ENCODE measurements around the gene GAB4.
A peak's percentile ranks its signal among the peaks of the same experiment; 100 is the strongest.
"Not testable (repeated sequence)": the region's sequence is repeated elsewhere in the genome, so short reads cannot be mapped to it uniquely, and the experiment has no call there.

Gene GAB4

DNA sequence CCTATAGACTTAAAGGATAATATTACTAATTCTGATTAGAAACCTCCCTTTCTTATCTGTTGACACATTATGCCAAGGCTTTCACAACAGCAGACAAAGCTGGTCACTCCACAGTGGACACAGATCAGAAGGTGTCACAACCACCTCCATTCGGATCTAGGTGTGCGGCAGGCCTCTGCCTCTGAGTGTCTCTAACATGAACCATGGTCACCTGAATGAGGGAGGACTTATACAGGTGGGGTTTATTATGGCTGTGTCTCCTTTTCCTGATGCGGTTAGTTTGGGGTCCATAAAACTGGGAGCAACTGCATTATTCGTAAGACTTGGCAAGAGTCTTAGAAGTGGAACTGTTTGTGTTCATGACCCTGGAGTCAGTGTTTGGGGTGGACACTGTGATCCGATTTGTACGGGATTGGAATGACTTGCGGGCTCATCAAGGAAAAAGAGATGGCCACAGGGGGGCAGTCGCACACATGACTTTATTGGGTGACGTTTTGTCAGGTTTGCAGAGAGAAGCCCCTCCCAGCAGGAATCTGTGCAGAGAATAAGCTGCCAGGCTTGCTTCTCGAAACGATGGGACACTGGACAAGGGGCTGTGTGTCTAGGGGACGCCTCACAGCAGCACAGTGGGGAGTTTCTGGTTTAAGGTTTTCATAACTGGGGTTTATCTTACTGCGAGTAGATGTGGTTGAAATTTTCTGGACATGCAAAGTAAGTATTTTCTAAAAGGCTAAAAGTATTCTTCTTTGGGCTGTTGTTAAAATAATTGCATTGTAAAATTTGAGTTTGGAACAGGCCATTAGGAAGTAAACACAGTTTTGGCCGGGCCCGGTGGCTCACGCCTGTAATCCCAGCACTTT is 90.6 kb downstream of the GAB4 start:
- H3K27ac Mint-ChIP-seq, result no peak overlapping the region
- peak; percentile 60 for ATAC-seq
- peaks cover 25% of the 10 kb centered on the region for H3K27me3 Mint-ChIP-seq
- no peak overlapping the region for H3K4me3 Mint-ChIP-seq
- peaks cover 32% of the 10 kb centered on the region for H3K4me1 Mint-ChIP-seq
- H3K36me3 Mint-ChIP-seq, result no peaks in the 10 kb centered on the region
- peaks cover 4% of the 10 kb centered on the region for H3K9me3 Mint-ChIP-seq

DNA sequence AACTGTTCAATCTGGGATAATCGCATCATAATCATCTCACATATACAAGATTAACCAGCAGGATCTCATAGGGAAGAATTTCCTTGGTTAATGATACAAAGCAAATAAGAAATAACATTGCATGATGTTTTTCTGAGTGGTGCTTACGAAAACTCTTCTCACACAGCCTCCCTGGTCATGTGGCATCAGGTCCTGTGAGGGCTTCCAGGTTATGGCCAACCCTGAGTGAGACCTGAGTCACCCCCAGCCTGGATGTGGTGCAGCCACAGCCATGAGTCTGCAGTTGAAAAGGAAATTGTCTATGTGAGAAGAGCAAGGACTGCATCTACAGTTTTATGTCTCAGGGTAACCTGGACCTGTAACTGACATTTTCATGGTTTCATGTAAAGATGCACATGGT is 92.3 kb downstream of the GAB4 start:
- Mint-ChIP-seq H3K27me3 (peaks cover 25% of the 10 kb centered on the region), H3K9me3 (no peaks in the 10 kb centered on the region), H3K27ac (no peak overlapping the region), H3K4me1 (peaks cover 25% of the 10 kb centered on the region), H3K4me3 (no peak overlapping the region), H3K36me3 (no peaks in the 10 kb centered on the region)
- no peak for ATAC-seq

DNA sequence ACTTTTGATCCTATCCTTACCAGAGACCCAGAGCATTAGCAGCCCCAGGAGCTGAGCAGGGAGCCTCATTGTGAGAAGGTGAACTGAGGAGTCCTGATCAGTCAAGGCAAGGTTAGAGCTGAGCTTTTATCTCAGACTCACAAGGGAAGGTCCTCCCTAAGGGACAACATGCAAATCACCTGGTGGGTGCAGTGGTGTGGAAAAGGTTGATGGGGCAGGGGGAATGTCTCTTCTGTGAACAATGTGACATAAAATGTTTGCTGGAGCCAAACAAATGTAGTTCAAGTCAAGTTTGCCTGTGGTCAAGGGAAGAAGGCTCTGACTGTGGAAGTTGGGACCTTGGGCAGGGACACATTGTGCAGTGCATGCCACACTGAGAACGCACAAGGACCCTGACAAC is 93.1 kb downstream of the GAB4 start:
- Mint-ChIP-seq H3K27me3 (peaks cover 27% of the 10 kb centered on the region), H3K4me1 (peaks cover 25% of the 10 kb centered on the region)
- ATAC-seq, H3K4me3 Mint-ChIP-seq, H3K27ac Mint-ChIP-seq, H3K36me3 Mint-ChIP-seq, H3K9me3 Mint-ChIP-seq: not testable (repeated sequence)

DNA sequence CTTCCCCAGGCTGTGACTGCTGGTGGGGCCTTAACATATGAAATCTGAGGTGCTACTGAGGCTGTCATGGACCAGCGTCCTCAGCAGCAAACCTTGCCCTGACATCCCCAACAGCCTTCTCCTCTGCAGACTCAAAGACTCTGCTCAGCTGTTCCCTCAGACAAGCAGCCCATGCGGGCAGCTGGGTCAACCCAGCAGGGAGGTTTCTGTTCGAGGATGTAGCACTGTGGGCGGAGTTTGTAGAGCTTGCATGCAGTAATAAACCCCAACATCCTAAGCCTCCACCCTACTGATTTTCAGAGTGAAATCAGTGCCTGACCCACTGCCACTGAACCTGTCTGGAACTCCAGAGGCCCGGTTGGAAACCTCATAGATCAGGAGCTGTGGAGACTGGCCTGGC is 94.0 kb downstream of the GAB4 start:
- no peak overlapping the region for H3K27ac Mint-ChIP-seq
- no peak overlapping the region for H3K4me3 Mint-ChIP-seq
- no peaks in the 10 kb centered on the region for H3K36me3 Mint-ChIP-seq
- peaks cover 25% of the 10 kb centered on the region for H3K4me1 Mint-ChIP-seq
- ATAC-seq, result no peak
- no peaks in the 10 kb centered on the region for H3K9me3 Mint-ChIP-seq
- peaks cover 36% of the 10 kb centered on the region for H3K27me3 Mint-ChIP-seq

DNA sequence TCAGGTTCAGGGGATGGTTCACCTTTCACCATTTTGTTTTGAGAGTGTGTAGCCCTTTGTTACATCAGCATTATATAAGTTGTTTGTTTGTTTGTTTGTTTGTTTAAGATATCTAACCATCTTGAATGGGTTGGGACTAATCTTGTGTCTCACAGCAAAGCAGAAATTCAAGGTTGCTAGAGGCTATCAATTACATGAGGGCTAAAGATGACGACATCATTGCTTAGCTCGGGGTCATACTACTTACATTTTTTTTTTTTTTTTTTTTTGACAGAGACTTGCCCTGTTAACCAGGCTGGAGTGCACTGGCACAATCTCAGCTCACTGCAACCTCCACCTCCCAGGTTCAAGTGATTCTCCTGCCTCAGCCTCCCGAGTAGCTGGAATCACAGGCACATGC is 95.7 kb downstream of the GAB4 start:
- Mint-ChIP-seq H3K27ac (no peak overlapping the region), H3K27me3 (peaks cover 30% of the 10 kb centered on the region), H3K4me3 (no peak overlapping the region), H3K4me1 (peaks cover 20% of the 10 kb centered on the region), H3K36me3 (no peaks in the 10 kb centered on the region), H3K9me3 (no peaks in the 10 kb centered on the region)
- no peak for ATAC-seq

Data from stimulated activated memory B cell treated with anti-CD40 and anti-IgM and Interleukin-4, amounts not matched to agents 10 μg/mL and 1 μg/mL and 100 μg/mL, for 72 hours (primary cell).